ENCODE measurements around the gene CCDC124.

CCDC124 gene

GRCh38 chr19:17953869-17954268 lies 21.1 kb downstream of the CCDC124 start:
- no peak for DNase-seq (ENCODE audit: low read depth)

GRCh38 chr19:17954401-17954800 lies 21.6 kb downstream of the CCDC124 start:
- DNase-seq (ENCODE audit: low read depth), result no peak

GRCh38 chr19:17957149-17957849 lies 24.5 kb downstream of the CCDC124 start:
- no peak for DNase-seq (ENCODE audit: low read depth)

- no peak for DNase-seq (ENCODE audit: low read depth)
These were observed 25.1 kb downstream of the CCDC124 start for GRCh38 chr19:17957885-17958284.

- DNase-seq (ENCODE audit: low read depth), result no peak
These were observed 31.3 kb downstream of the CCDC124 start for GRCh38 chr19:17963936-17964691.

GRCh38 chr19:17965370-17966128 lies 32.7 kb downstream of the CCDC124 start:
- no peak for DNase-seq (ENCODE audit: low read depth)

- DNase-seq (ENCODE audit: low read depth), result no peak
These were observed 33.3 kb downstream of the CCDC124 start for GRCh38 chr19:17966129-17966483.

GRCh38 chr19:17966550-17967256 lies 33.9 kb downstream of the CCDC124 start, which contains the start of gene KCNN1:
KCNN1 (plus strand) TSS chr19:17967107; CDS start chr19:17973889, 6,782 bp downstream.
- DNase-seq (ENCODE audit: low read depth), result no peak

GRCh38 chr19:17967257-17968051 lies 34.6 kb downstream of the CCDC124 start:
- DNase-seq (ENCODE audit: low read depth), result no peak

GRCh38 chr19:17968362-17968761 lies 35.5 kb downstream of the CCDC124 start:
- DNase-seq (ENCODE audit: low read depth), result no peak

GRCh38 chr19:17969096-17969792 lies 36.4 kb downstream of the CCDC124 start:
- DNase-seq (ENCODE audit: low read depth), result no peak

- DNase-seq (ENCODE audit: low read depth), result no peak
These were observed 39.4 kb downstream of the CCDC124 start for GRCh38 chr19:17972230-17972629.

GRCh38 chr19:17973759-17974158 lies 40.9 kb downstream of the CCDC124 start:
- DNase-seq (ENCODE audit: low read depth), result no peak

GRCh38 chr19:17974551-17974950 lies 41.7 kb downstream of the CCDC124 start:
- DNase-seq (ENCODE audit: low read depth), result no peak

- DNase-seq (ENCODE audit: low read depth), result no peak
These were observed 42.2 kb downstream of the CCDC124 start for GRCh38 chr19:17975032-17975431.

GRCh38 chr19:17977021-17977420 lies 44.2 kb downstream of the CCDC124 start:
- no peak for DNase-seq (ENCODE audit: low read depth)

- DNase-seq (ENCODE audit: low read depth), result no peak
These were observed 44.7 kb downstream of the CCDC124 start for GRCh38 chr19:17977488-17977887.

GRCh38 chr19:17981611-17982010 lies 48.8 kb downstream of the CCDC124 start:
- DNase-seq (ENCODE audit: low read depth), result no peak

GRCh38 chr19:17982430-17982829 lies 49.6 kb downstream of the CCDC124 start:
- DNase-seq (ENCODE audit: low read depth), result no peak

- no peak for DNase-seq (ENCODE audit: low read depth)
These were observed 52.4 kb downstream of the CCDC124 start for GRCh38 chr19:17985037-17985818.

Measured in activated gamma-delta T cell treated with anti-CD3 and anti-CD28 coated beads, Interleukin-2, amount 50 U/mL, for 16 hours (primary cell).